Thyroid gland (tissue), 4 donors: ENCODE measurements around the gene SLC43A3.

ENCODE experiments used
- CTCF ChIP-seq, 6 experiments: fragments of 200-600 bp in 3 of 6; fragments of 450-650 bp in 3 of 6; sonication (generic) in 3 of 6; IDR thresholded peaks; one replicate each; pipeline ENCODE4 v1.5.1; 2016 to 2019; ENCODE audit warnings: antibody characterized with exemption in 6 of 6, mild to moderate bottlenecking in 2 of 6, inconsistent platforms in 1 of 6, moderate library complexity in 1 of 6
- POLR2A ChIP-seq, 2 donors: fragments of 450-650 bp; IDR thresholded peaks; one replicate each; pipeline ENCODE4 v1.6.1; 2017; ENCODE audit warnings: antibody characterized with exemption in 2 of 2, mild to moderate bottlenecking in 2 of 2, moderate library complexity in 1 of 2

GRCh38 chr11:57475191-57475590 lies 48.3 kb upstream of the SLC43A3 start:
- no peak for TF ChIP-seq POLR2A (IDR thresholded peaks at IDR 0.05)
- no peak for TF ChIP-seq CTCF (IDR thresholded peaks at IDR 0.05)
